ENCODE measurements around the gene KCNK1. TPM values are rescaled to one million over a fixed set of nuclear protein-coding genes. Genes with fewer than 3 reads are reported as not detected.

Gene KCNK1
- polyA plus RNA-seq, 1 donor from 2014 or later = 1.8 TPM

DNA sequence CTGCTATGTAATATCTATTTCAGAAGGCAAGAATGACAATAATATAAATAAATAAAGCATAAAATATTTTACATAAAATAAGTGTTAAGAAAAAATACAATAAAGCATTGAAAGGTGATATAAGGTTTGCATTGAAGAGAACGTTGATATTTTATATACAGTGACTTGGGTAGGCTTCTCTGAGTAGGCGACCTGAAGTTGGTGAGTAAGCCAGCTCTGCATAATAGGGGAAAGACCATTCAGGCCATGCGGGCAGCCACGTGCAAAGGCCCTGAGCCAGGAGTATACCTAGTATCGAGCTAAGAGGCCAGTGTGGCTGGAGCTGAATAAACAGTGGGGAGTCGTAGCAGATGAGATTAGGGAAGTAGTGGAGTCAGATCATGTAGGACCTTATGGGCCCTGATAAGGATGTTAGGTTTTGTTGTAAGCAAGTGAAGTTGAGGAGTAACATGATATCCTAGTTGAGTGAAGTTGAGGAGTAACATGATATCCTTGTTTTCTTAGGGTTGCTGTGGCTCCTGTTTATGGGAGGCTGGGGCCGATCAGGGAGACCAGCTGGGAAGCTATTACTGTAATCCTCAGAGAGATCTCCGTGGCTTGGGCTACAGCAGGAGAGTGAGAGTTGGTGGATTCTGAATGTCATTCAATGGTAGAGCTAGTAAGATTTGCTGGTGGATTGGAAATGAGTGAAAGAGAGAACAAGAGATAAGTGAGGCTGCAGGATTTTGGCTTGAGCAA lies 22.0 kb downstream of the KCNK1 start:
- Histone ChIP-seq H3K4me3 (ENCODE audit: low read length) (no peak overlapping the region), H3K79me2 (replicated peaks; ENCODE audit: insufficient read depth, low read length) (no peaks in the 10 kb centered on the region), H3K9ac (ENCODE audit: low read length) (no peak overlapping the region), H3K27ac (ENCODE audit: low read length) (no peak overlapping the region), H3K36me3 (ENCODE audit: insufficient read depth, low read length) (no peaks in the 10 kb centered on the region), H2AFZ (ENCODE audit: low read depth, low read length) (no peak overlapping the region), H3F3A (ENCODE audit: insufficient read depth, low read length, poor library complexity, severe bottlenecking) (no peaks in the 10 kb centered on the region), H3K4me2 (ENCODE audit: low read length) (no peak overlapping the region), H3K9me3 (ENCODE audit: low read length) (no peaks in the 10 kb centered on the region), H3K9me2 (ENCODE audit: insufficient read depth, low read length) (no peaks in the 10 kb centered on the region), H3K27me3 (ENCODE audit: insufficient read depth, low read depth, low read length) (no peaks in the 10 kb centered on the region), H4K20me1 (ENCODE audit: insufficient read depth) (no peaks in the 10 kb centered on the region)
- no peak for TF ChIP-seq EP300 (conservative IDR thresholded peaks at IDR 0.05; ENCODE audit: poor library complexity, severe bottlenecking)
- TF ChIP-seq REST (IDR thresholded peaks at IDR 0.05; ENCODE audit: borderline replicate concordance) = no peak

DNA sequence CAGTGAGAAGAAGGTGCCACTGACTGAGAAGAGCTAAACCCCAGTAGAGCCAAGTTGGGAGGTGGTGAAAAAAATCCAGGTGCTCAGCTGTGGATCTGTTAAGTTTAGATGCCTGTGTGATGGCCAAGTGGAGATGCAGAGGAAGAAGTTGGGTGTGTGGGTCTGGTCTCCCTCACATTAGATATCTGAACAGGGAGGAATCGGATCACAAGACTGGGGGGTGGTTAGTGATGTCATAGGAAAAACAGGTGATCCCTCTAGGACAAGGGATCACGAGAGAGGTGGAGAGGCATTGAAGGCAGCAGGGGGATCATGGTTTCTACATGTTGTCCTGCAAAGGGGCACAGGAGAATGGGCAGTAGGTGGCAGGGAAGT lies 22.6 kb downstream of the KCNK1 start:
- Histone ChIP-seq H3K79me2 (replicated peaks; ENCODE audit: insufficient read depth, low read length) (no peaks in the 10 kb centered on the region), H3K27ac (ENCODE audit: low read length) (no peak overlapping the region), H4K20me1 (ENCODE audit: insufficient read depth) (no peaks in the 10 kb centered on the region), H3K4me2 (ENCODE audit: low read length) (no peak overlapping the region), H3K9me3 (ENCODE audit: low read length) (no peaks in the 10 kb centered on the region), H3K27me3 (ENCODE audit: insufficient read depth, low read depth, low read length) (no peaks in the 10 kb centered on the region), H3K9ac (ENCODE audit: low read length) (no peak overlapping the region), H3K4me3 (ENCODE audit: low read length) (no peak overlapping the region), H3F3A (ENCODE audit: insufficient read depth, low read length, poor library complexity, severe bottlenecking) (no peaks in the 10 kb centered on the region), H2AFZ (ENCODE audit: low read depth, low read length) (no peak overlapping the region), H3K36me3 (ENCODE audit: insufficient read depth, low read length) (no peaks in the 10 kb centered on the region), H3K9me2 (ENCODE audit: insufficient read depth, low read length) (no peaks in the 10 kb centered on the region)
- TF ChIP-seq SMC3 (conservative IDR thresholded peaks at IDR 0.05; ENCODE audit: poor library complexity) (no peak), REST (IDR thresholded peaks at IDR 0.05; ENCODE audit: borderline replicate concordance) (no peak), EP300 (conservative IDR thresholded peaks at IDR 0.05; ENCODE audit: poor library complexity, severe bottlenecking) (no peak), TAF1 (IDR thresholded peaks at IDR 0.05; ENCODE audit: low read depth) (no peak), RAD21 (conservative IDR thresholded peaks at IDR 0.05) (no peak), MXI1 (conservative IDR thresholded peaks at IDR 0.05; ENCODE audit: poor library complexity, severe bottlenecking) (no peak), EZH2 (IDR thresholded peaks at IDR 0.05; ENCODE audit: borderline replicate concordance, insufficient read depth, low read length, poor library complexity, severe bottlenecking) (no peak), POLR2AphosphoS5 (IDR thresholded peaks at IDR 0.05) (no peak)
- TF ChIP-seq, protein P1, sequence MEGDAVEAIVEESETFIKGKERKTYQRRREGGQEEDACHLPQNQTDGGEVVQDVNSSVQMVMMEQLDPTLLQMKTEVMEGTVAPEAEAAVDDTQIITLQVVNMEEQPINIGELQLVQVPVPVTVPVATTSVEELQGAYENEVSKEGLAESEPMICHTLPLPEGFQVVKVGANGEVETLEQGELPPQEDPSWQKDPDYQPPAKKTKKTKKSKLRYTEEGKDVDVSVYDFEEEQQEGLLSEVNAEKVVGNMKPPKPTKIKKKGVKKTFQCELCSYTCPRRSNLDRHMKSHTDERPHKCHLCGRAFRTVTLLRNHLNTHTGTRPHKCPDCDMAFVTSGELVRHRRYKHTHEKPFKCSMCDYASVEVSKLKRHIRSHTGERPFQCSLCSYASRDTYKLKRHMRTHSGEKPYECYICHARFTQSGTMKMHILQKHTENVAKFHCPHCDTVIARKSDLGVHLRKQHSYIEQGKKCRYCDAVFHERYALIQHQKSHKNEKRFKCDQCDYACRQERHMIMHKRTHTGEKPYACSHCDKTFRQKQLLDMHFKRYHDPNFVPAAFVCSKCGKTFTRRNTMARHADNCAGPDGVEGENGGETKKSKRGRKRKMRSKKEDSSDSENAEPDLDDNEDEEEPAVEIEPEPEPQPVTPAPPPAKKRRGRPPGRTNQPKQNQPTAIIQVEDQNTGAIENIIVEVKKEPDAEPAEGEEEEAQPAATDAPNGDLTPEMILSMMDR (IDR thresholded peaks at IDR 0.05; ENCODE audit: poor library complexity, severe bottlenecking) = no peak
